Stimulated activated CD4-positive, alpha-beta T cell treated with anti-CD3 and anti-CD28 coated beads, TNF-alpha, amount 100 ng/mL, for 1 hour (primary cell): ENCODE measurements around the gene PLCB1.
"Not testable (repeated sequence)": the region's sequence is repeated elsewhere in the genome, so short reads cannot be mapped to it uniquely, and the experiment has no call there.

Source experiments
- DNase-seq, 3 donors: peaks; one replicate each; pipeline ENCODE4 v3.0.0-alpha.2; 2020; ENCODE audit warnings: low read depth in 3 of 3, low spot score in 1 of 3

Gene PLCB1

DNA sequence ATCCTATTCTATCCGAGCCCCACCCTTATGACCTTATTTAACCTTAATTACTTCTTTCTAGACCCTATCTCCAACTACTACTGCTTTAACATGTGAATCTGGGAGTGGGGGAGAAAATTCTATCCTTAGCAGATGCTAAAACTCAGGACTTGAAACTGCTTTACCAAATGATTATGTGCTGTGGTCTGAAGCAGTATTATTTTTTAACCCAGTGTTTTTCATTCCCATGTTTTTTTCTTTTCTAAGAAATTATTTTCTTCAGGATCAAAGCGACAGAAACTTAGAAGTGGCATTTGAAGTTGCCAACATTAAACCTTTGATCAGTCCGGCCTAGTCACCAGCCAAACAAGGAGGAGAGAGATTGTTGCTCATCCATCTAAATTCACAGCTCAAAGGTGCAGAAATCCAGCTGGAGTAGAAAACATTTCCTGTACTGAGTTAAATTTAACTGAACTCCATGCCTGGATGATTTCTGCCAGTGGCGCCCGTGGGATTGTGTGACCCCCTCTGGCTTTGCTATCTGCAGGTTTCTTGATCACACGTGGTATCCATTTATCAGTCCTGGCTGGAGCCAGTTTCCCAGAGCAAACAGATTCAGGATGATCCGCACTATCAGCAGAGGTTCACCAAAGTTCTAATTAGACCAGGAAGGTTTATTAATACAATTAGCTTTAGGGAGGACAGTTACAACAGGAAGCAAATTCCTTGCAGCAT lies 300.5 kb downstream of the PLCB1 start:
- no peak for DNase-seq

DNA sequence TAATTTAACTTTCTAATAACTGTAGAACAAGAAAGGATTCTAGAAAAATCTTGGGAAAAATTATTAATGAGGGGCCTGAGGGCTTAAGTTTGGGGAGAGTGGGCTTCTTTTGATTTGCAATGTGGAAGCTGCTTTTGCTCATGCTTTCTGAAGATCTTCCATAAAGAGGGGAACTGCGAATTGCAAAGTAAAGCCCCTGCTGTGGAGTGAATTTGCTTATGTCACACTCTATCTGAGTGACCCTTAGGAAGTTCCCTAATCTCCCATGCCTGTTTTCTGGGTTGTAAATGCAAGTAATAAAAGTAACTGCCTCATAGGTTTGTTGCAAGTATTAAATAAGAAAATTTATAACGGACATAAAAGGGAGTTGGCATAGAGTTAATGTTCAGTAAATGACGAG lies 301.2 kb downstream of the PLCB1 start:
- no peak for DNase-seq

DNA sequence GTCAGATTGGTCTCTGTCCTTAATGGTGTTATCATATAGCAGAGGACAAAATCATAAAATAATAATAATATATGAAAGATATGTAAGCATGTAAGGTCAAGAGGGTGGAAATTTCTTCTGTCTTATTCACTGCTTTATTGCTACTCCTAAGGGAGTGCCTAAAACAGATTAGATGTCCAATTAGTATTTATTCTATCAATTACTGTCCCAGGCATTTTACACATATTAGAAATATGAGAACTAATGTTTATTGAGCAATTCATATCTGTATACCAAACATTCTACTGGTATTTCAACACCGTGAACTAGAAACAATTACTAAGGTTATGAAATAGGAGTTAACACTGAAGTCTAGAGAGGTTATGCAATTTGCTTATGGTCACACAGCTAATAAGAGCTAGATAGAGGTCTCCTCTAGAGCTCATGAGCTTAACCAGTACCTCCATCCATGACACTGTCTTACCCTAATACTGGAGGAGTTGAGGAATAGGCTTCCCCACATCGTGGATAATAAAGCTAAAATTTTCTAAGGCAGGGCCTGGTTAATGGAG lies 302.3 kb downstream of the PLCB1 start:
- DNase-seq = no peak

DNA sequence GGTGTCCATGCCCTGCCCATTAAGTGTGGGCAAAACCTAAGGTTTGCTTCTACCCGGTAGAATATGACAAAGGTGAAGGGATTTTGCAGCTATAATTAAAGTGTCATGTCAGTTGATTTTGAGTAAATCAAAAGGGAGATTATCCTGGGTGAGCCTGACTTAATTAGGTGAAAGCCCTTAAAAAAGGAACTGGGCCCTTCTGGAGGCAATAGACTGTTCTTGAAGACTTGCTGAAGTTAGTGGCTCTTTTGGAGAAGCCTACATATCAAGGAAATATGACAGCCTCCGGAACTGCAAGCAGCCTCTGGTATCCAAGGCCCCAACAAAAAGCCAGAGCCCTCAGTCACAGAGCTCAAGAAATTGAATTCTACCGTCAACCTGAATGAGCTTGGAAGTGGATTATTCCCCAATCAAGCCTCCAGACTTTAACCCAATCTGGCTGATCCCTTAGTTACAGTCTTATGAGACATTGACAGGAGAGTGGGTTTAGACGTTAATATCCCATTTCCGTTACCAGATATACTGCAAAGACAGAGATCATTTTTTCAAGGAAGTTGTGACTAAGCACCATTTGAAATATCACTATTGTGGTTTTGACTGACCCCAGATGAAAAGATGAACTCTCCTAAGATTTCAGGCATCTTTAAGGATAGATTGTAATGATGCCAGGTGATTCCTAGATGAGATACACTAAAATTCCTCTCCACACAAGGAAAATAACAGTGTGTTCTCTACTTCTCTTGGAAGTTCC lies 303.4 kb downstream of the PLCB1 start:
- DNase-seq = no peak

DNA sequence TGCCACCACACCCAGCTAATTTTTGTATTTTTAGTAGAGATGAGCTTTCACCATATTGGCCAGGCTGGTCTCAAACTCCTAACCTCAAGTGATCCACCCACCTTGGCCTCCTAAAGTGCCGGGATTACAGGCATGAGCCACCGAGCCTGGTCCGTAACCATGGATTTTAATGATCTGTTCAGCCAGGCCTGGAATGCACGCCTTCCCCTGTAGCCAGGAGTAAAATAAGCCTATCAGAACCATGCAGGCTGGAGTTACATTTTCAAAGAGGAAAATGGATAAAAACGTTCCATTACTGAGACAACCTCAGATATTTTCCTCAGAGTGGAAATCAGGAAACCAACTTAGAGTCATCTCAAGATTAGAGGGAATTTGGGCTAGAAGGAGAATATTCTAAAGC lies 304.9 kb downstream of the PLCB1 start:
- not testable (repeated sequence) for DNase-seq

DNA sequence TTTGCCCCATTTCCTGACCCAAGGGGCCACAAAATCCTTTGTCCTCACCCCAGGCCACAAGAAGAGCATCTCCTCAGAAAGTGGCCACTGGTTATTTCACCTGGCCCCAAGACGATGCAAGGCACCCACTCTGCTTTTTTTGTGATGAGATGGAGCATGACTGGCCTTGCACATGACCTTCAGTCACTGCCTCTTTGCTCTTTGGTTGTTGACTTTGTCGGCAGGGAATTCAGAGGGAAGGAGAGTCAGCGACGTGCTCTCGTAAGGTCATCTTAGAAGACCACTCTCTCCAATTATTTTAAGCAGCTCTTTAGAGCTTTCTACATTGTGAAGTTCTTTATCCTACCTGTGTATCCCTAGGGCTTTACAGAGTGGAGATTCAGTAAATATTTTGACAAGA lies 306.7 kb downstream of the PLCB1 start:
- no peak for DNase-seq

DNA sequence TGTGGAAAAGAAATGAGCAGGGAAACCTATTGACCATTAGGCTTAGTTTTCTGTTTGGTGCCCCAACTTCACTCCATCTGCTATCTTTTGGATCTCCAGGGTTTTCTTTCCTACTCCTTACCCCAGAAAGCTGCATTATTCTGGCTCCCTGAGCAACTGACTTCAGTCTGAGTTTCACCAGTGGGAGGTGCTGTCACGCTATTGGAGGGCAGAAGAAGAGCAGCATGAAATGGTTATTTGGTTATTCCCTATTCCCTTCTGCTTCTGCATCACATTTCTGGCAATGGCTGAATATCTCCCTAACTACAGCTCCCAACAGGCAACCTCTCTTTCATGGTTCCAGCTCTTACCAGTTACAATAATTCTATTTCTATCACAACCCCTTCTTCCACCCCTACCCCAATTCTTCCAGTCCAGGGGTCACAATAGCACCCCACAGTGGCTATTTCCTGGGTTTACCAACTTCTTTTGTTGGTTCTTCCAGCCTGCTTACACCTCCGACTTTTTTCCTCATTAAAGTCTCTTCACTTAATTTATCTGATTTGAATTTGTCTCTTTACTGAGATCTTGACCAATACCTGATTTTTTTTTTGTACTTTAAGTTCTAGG lies 311.5 kb downstream of the PLCB1 start:
- no peak for DNase-seq

DNA sequence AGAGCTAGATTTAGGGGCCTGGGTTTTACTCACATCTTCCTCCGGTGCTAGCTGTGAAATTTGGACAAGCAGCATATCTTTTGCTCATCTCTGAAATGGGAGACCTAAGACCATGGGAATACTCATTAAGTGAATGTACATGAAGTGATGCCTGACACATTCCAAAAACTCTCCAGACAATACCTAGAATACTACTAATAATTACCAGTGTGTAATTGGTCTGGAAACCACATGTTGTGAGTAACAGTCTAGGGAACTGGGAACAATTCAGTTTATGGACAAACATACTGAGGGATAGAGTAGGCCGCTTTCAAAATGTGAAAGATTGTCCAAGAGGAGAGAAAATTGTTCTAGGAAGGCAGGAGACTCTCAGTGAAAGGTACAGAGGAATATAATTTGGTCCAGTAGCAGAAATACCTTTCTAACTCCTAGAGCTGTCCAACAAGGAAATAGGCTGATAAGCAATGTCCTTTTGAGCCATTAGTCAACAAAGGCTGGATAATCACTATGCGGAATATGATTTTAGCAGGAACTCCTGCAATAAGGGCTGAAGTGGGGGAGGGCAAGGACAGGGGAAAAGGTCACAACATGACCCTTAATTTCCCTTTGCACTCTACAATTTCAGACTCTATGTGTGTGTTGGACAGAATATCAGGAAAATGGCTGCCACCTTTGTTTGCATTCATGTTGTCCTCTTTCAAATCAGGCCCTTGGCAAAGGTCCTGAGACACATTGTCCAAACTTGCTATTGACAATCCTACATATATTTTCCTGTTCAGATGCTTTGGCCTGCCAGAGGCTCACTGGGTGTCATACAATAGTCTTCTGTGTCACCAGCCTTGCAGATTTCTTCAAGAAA lies 315.4 kb downstream of the PLCB1 start:
- DNase-seq = no peak

DNA sequence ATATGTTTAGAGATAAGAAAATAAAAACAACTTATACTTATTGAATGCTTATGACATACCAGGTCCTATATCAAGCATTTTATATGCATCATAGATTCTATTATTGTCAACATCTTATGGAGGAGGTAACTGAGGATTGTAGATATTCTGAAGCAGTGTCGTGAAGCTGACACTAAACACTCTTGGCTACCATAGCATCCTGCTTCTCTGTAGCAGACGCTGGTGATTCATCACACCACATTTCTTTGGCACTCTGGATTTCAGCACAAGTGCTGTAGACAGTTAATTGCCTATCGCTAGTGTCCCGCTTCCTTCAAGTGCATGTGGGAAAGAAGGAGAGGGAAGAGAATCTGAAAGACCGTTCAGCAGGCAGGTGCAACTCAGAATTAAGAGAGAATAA lies 317.1 kb downstream of the PLCB1 start:
- DNase-seq = no peak

DNA sequence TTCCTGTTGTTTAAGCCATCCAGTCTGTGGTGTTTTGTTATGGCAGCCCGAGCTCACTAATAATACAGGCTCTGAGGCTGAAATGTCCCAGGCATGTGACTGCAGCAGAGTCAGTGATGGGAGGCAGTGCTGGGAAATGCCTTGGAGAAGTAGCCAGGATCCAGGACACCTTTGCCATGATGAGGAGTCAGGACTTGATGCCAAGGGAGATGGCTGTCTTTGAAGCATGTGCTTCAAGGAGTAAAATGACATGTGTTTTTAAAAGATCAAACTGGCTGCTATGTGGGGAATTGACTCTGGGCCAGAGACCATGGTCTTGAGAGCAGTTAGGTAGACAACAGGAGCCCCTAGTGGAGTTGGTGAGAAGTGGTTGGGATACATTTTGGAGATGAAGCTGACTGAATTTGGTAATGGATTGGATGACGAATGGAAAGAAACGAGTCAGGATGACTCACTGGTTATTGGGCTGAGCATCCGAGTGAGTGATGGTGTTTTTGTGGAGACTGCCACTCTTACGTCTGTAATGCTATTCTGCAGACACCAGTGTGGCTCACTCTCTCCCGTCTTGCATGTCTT lies 322.2 kb downstream of the PLCB1 start:
- no peak for DNase-seq

DNA sequence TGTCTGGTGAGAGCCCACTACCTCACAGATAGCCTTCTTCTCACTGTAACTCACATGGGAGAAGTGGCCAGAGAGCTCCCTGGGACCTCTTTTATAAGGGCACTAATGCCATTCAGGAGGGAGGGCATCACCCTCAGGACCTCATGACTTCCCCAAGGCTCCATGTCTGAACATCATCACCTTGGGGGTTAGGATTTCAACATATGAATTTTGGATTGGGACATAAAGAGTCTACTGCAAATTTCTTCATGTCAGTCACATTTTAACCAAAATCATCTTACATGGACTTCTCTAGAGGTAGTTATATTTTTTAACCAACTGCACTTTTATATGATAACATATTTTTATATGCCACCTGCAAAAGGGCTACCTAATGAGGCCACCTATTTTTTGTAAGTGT lies 324.7 kb downstream of the PLCB1 start:
- DNase-seq = no peak

DNA sequence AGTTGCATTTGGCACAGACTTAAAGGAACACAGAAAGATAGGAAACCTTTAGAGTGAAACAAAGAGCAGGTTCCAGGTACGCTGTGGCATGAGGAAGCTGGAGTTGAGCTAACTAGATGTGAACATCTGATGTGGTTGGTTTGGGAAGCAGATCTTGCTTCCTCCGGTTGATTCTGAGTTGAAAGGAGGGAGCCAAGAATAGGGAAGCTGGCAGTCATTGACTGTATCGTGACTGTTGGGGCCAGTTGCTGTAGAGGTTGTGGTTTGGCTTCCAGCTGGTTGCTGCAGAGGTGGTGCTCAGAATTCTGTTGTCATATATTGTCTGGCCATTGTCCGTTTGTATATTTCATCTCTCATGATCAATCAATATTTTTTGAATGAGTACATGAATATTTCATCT lies 325.9 kb downstream of the PLCB1 start:
- no peak for DNase-seq

DNA sequence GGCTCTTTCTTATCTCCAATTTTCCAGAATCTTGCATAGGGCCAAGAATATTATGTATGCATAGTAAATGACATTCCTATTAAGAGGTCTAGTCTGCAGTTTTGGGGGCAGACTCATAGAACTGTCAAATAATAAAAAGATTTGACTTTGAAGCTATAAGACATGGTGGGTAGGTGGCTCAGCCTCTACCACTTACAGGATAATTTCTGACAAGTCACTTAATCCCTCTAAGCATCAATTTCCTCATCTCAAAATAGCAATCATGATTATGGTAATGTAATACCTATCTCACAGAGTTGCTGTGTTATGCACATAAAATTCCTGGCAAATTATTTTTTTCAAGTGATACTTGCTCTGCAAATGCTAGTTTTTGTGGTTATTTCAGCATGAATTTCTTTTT lies 329.1 kb downstream of the PLCB1 start:
- no peak for DNase-seq

DNA sequence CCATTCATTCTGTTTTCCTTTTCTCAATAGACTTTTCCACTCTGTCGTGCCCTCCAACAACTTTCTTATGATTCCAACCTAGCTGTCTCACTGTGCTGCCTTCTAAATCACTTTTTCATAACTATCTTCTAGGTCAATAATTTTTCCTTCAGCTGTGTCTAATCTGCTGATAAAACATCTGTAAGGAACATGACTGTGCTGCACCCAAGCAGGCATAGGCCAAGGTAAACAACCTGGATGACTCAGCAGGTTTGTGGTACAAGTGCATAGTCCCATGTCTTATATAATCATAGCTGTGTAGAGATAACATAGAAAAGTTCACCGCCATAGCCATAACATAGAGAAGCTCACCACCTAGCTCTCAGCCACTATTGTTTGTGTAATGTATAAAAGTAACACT lies 332.3 kb downstream of the PLCB1 start:
- DNase-seq = no peak

DNA sequence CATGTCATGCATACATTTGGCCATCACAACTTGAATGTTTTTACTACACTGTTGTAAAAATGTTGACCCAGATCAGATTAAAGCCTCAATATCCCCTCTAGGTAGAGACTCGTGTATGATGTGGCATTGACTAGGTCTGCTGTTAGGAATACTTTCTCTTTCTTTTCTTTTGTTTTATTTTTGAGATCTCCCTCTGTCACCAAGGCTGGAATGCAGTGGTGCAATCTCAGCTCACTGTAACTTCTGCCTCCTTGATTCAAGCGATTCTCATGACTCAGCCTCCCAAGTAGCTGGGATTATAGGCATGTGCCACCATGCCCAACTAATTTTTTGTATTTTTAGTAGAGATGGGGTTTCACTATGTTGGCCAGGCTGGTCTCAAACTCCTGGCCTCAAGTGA lies 334.7 kb downstream of the PLCB1 start:
- not testable (repeated sequence) for DNase-seq

DNA sequence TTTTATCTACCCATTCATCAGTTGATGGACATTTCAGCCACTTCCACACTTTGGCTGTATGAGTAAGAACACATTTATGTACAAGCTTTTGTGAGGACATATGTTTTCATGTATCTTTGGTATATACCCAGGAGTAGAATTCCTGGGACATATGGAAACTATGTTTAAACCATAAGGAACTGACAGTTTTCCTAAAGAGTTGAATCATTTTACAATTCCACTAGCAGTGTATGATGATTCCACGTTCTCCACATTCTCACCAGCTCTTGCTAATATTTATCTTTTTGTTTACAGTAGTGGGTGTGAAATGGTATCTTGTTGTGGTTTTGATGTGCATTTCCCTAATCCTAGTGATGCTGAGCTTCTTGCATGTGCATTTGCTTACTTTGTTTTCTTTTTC lies 338.1 kb downstream of the PLCB1 start:
- no peak for DNase-seq

DNA sequence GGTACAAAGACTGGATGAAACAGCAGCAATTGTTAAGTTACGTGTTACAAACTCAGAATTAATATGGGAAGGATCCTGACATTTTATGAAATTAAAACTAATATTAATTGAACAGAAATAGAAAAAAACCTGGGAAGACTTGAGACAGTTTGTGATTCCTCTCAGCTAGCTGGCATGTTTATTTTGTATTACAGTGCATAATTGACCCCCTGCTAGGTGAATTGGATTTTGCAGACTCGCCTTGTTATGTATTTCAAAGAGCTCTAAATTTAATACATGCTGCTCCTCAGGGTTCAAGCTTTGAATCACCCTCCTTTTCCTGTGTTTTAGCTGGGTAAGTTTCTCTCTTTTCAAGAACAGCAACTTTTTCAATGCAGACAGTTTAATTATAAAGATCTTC lies 339.4 kb downstream of the PLCB1 start:
- DNase-seq = no peak

DNA sequence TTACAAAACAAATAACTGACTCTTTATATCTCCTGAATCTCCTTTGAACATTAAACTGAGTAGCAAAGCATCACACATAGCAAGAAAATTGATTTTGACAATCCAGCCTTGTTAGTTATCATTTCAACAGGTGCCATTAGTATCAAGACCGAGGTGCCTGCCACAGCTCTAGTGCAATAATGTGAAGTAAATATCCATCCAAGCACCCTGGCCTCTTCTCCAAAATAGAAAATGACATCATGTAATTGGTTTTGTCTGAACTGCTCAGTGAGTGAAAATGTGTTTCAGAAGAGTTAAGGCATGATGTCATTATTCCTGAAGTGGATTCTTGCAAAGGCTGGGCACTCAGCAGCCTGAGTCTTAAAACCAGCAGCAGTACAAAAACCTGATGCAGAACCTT lies 341.4 kb downstream of the PLCB1 start:
- no peak for DNase-seq

DNA sequence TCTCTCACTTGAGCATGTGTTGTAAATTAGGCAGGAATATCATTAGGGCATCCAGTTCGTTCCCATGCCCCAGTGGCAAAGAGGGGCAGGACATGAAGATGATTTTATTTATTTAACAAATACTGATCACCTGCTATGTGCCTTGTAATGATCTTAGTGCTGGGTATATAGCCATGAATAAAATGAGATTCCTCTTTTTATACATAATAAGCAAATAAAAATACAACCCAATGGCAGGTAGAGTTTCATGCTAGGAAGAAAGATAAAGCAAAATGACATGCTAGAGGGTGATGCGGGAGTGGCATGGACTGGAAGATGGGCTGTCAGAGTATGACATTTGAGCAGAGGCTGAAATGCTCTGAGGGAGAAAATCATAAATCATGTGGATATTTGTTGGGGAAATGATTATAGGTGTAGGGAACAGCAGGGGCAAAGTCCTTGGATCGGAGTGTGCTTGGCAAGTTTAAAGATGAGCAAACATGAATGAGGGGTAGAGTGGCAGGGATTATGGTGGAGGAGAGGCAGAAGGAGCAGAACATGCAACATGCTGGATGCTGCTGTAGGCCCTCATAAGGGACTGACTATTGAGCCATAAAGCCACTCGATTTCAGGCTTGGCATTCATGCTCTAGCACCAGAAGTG lies 342.1 kb downstream of the PLCB1 start:
- no peak for DNase-seq

DNA sequence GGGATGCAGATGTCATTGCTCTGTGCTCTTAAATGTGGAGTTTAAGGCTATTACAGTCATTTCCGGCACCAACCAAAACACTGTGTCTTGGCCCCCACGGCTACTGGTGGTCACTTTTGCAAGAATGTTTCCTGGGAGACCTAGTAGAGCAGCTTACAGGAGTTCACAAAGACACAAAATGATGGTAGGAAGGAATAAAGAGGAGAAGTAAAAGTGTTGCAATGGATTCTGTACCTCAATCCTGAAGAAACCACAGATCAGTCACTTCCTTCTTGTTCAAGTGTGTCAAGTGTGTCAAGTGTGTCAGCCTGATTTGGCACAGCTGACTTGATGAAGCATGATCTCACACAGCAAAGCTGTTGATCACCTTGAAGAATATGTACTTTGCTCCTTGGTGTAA lies 344.0 kb downstream of the PLCB1 start:
- DNase-seq = no peak
